HEK293 (cell line): ENCODE measurements around the gene SOX13.

Experiments
- CTCF ChIA-PET: fragments of 350-600 bp; formaldehyde crosslinking; extraction: SDS; loops from one replicate; lab custom pipeline; 2021; ENCODE audit warnings: antibody characterized with exemption; lab: Yijun Ruan, JAX
- POLR2A ChIA-PET: fragments of 300-600 bp; formaldehyde crosslinking; extraction: SDS; loops from one replicate; lab custom pipeline; 2020; ENCODE audit warnings: antibody characterized with exemption, inconsistent platforms; lab: Yijun Ruan, JAX
- H3K27ac ChIP-seq: fragments of 200-500 bp; sonication (Bioruptor generic); 2 replicates; pipeline ENCODE4 v1.5.1; 2014; ENCODE audit warnings: low read depth, low read length, control low read depth, inconsistent platforms; ENCODE audit errors: extremely low read depth
- H3K36me3 ChIP-seq, 2 experiments: fragments of 200-500 bp in 1 of 2; sonication (Bioruptor generic) in 1 of 2; 1 replicate in 1 of 2; 2 replicates in 1 of 2; pipeline ENCODE4 v1.5.1; 2014 to 2017; ENCODE audit warnings: inconsistent platforms in 2 of 2, low read length in 2 of 2; ENCODE audit not compliant: control insufficient read depth in 2 of 2, insufficient read depth in 1 of 2
- H3K4me1 ChIP-seq: fragments of 200-500 bp; sonication (Bioruptor generic); 2 replicates; pipeline ENCODE4 v1.5.1; 2014; ENCODE audit warnings: mild to moderate bottlenecking, low read length, inconsistent platforms; ENCODE audit not compliant: control insufficient read depth, insufficient read depth
- H3K4me3 ChIP-seq: 2 replicates; pipeline ENCODE4 v1.5.1; 2011; ENCODE audit warnings: low read depth, mild to moderate bottlenecking, control low read depth, low read length, moderate library complexity
- H3K9me3 ChIP-seq: fragments of 200-500 bp; sonication (Bioruptor generic); 2 replicates; pipeline ENCODE4 v1.5.1; 2014; ENCODE audit warnings: low read depth, low read length, inconsistent platforms; ENCODE audit not compliant: control insufficient read depth, insufficient read depth
- ZBTB20 ChIP-seq: fragments of 450-650 bp; formaldehyde crosslinking; IDR thresholded peaks from 2 replicates; pipeline ENCODE4 v1.5.1; 2016; ENCODE audit warnings: missing biosample characterization, missing genetic modification characterization
- ZBTB8A ChIP-seq: fragments of 450-650 bp; formaldehyde crosslinking; IDR thresholded peaks from 2 replicates; pipeline ENCODE4 v1.5.1; 2016; ENCODE audit warnings: missing biosample characterization, missing genetic modification characterization
- ZFP69B ChIP-seq: fragments of 450-650 bp; formaldehyde crosslinking; IDR thresholded peaks from 2 replicates; pipeline ENCODE4 v1.5.1; 2016; ENCODE audit warnings: missing biosample characterization, missing genetic modification characterization
- ZNF146 ChIP-seq: fragments of 450-650 bp; formaldehyde crosslinking; IDR thresholded peaks from 2 replicates; pipeline ENCODE4 v1.5.1; 2016; ENCODE audit warnings: missing biosample characterization, missing genetic modification characterization
- ZNF23 ChIP-seq: fragments of 450-650 bp; formaldehyde crosslinking; IDR thresholded peaks from 2 replicates; pipeline ENCODE4 v1.5.1; 2016; ENCODE audit warnings: missing biosample characterization, missing genetic modification characterization, borderline replicate concordance
- ZNF248 ChIP-seq: fragments of 450-650 bp; formaldehyde crosslinking; IDR thresholded peaks from 2 replicates; pipeline ENCODE4 v1.5.1; 2017; ENCODE audit warnings: missing biosample characterization, missing genetic modification characterization
- ZNF274 ChIP-seq, 2 experiments: fragments of 200-500 bp in 1 of 2; fragments of 450-650 bp in 1 of 2; sonication (Bioruptor generic) in 1 of 2; formaldehyde crosslinking in 1 of 2; IDR thresholded peaks; 2 replicates each; pipeline versions ENCODE4 v1.5.1 to v1.6.1; 2014 to 2016; ENCODE audit warnings: borderline replicate concordance in 1 of 2, inconsistent platforms in 1 of 2, low read length in 1 of 2, missing biosample characterization in 1 of 2, missing genetic modification characterization in 1 of 2
- ZNF37A ChIP-seq: fragments of 450-650 bp; IDR thresholded peaks from 2 replicates; pipeline ENCODE4 v1.5.1; 2018; ENCODE audit warnings: missing biosample characterization, missing genetic modification characterization
- ZNF473 ChIP-seq: fragments of 450-650 bp; formaldehyde crosslinking; IDR thresholded peaks from 2 replicates; pipeline ENCODE4 v1.5.1; 2017; ENCODE audit warnings: missing biosample characterization, missing genetic modification characterization
- ZNF510 ChIP-seq: fragments of 450-650 bp; formaldehyde crosslinking; IDR thresholded peaks from 2 replicates; pipeline ENCODE4 v1.5.1; 2018; ENCODE audit warnings: mild to moderate bottlenecking, missing genetic modification characterization, missing biosample characterization; ENCODE audit not compliant: insufficient replicate concordance
- ZNF529 ChIP-seq: fragments of 450-650 bp; formaldehyde crosslinking; IDR thresholded peaks from 2 replicates; pipeline ENCODE4 v1.5.1; 2017; ENCODE audit warnings: missing genetic modification characterization, missing biosample characterization; ENCODE audit not compliant: insufficient replicate concordance
- ZNF544 ChIP-seq: fragments of 450-650 bp; formaldehyde crosslinking; IDR thresholded peaks from 2 replicates; pipeline ENCODE4 v1.5.0; 2017; ENCODE audit warnings: missing biosample characterization, missing genetic modification characterization
- ZNF621 ChIP-seq: fragments of 450-650 bp; formaldehyde crosslinking; IDR thresholded peaks from 2 replicates; pipeline ENCODE4 v1.5.1; 2017; ENCODE audit warnings: missing biosample characterization, missing genetic modification characterization
- ZNF626 ChIP-seq: fragments of 450-650 bp; sonication (Bioruptor Pico); formaldehyde crosslinking; IDR thresholded peaks from 2 replicates; pipeline ENCODE4 v1.5.1; 2018; ENCODE audit warnings: missing biosample characterization, missing genetic modification characterization, inconsistent platforms
- ZSCAN30 ChIP-seq: fragments of 450-650 bp; IDR thresholded peaks from 2 replicates; pipeline ENCODE4 v1.5.1; 2018; ENCODE audit warnings: missing biosample characterization, mild to moderate bottlenecking, missing genetic modification characterization, moderate library complexity
- TF ChIP-seq, protein P1 (sequence below): fragments of 450-650 bp; formaldehyde crosslinking; IDR thresholded peaks from 2 replicates; pipeline ENCODE4 v1.5.1; 2016; ENCODE audit warnings: missing biosample characterization, missing genetic modification characterization
- TF ChIP-seq, protein P2 (sequence below): fragments of 450-650 bp; formaldehyde crosslinking; IDR thresholded peaks from 2 replicates; pipeline ENCODE4 v1.5.1; 2017; ENCODE audit warnings: missing biosample characterization, missing genetic modification characterization
- TF ChIP-seq, protein P3 (sequence below): fragments of 450-650 bp; formaldehyde crosslinking; IDR thresholded peaks from 2 replicates; pipeline ENCODE4 v1.5.1; 2016; ENCODE audit warnings: missing biosample characterization, missing genetic modification characterization, borderline replicate concordance
- TF ChIP-seq, protein P4 (sequence below): fragments of 450-650 bp; formaldehyde crosslinking; IDR thresholded peaks from 2 replicates; pipeline ENCODE4 v1.5.1; 2016; ENCODE audit warnings: missing biosample characterization, missing genetic modification characterization

Gene SOX13

DNA sequence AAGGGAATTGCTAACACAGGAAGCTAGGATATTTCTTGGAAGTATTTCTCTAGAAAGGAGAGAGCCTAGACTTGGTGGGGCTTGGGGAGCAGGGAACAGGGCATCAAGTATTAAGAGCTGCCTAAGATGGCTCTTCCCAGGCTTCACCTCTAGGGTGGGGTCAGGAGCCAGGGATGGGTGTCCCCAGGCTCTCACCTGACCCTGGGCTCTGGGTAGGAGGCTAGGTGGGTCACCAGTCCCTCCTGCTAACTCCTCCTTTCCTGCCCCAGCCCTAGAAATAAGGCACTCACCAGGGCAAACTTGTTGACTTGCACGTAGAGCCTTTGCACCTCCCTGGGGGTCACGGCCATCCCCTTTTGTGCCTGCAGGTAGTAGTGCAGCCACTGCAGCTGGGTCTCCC lies 63.9 kb downstream of the SOX13 start:
- peaks cover 0 to 54% of the 10 kb centered on the region in 2 experiments; a peak in 1 of 3 replicates for H3K36me3 ChIP-seq
- H3K9me3 ChIP-seq, result no peaks in the 10 kb centered on the region
- no peak overlapping the region for H3K27ac ChIP-seq
- H3K4me1 ChIP-seq, result no peaks in the 10 kb centered on the region
- TF ChIP-seq ZNF473 (tag by site-specific recombination), result no peak
- TF ChIP-seq ZNF146, result no peak
- TF ChIP-seq ZNF37A (tag by site-specific recombination), result no peak
- TF ChIP-seq ZFP69B, result no peak
- TF ChIP-seq ZNF510, result no peak
- ChIA-PET CTCF (interaction anchor here (0.7 to 1.8 kb wide), 7 partner anchors 9 to 366 kb away, joined by 3 to 12 read pairs (median 4); no protein-coding TSS in a partner anchor), POLR2A (interaction anchor here (1.4 kb wide), 1 partner anchor 14 kb away, joined by 4 read pairs; no protein-coding TSS in a partner anchor)
- no peak overlapping the region for H3K4me3 ChIP-seq

DNA sequence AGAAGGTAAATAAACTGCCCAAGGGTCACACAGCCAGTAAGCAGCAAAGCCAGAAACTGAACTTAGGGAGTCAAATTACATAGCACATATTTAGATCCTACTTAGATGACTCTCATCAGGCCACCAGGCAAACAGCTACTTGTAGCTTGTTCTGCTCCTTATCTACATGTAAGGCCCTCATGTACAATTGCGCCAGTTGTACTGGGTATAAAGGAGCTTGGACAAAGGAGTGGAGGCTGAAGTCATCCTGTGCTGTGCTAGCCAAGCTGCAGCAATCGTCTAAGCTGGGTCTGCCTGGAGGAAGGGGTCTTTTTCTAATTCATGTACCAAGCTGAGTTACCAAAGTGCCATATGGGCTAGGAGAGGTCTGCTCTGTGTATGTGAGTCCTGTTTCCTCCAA lies 66.2 kb downstream of the SOX13 start:
- CTCF ChIA-PET, result interaction anchor here (0.5 to 1.4 kb wide), 8 partner anchors 8 to 252 kb away, joined by 3 to 5 read pairs (median 3); no protein-coding TSS in a partner anchor
- POLR2A ChIA-PET, result interaction anchor here (1.5 kb wide), 1 partner anchor 279 kb away, joined by 3 read pairs; no protein-coding TSS in a partner anchor

More for the DNA sequence above, 66.2 kb downstream of the SOX13 start:
- H3K4me3 ChIP-seq, result no peak overlapping the region
- H3K9me3 ChIP-seq, result no peaks in the 10 kb centered on the region
- peaks cover 0 to 50% of the 10 kb centered on the region in 2 experiments; a peak in 1 of 3 replicates for H3K36me3 ChIP-seq
- no peak overlapping the region for H3K27ac ChIP-seq
- H3K4me1 ChIP-seq, result no peaks in the 10 kb centered on the region
- TF ChIP-seq, protein P1, sequence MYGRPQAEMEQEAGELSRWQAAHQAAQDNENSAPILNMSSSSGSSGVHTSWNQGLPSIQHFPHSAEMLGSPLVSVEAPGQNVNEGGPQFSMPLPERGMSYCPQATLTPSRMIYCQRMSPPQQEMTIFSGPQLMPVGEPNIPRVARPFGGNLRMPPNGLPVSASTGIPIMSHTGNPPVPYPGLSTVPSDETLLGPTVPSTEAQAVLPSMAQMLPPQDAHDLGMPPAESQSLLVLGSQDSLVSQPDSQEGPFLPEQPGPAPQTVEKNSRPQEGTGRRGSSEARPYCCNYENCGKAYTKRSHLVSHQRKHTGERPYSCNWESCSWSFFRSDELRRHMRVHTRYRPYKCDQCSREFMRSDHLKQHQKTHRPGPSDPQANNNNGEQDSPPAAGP (tag by site-specific recombination), result no peak
- no peak for TF ChIP-seq ZBTB20 (tag by site-specific recombination)
- no peak for TF ChIP-seq ZNF529 (tag by site-specific recombination)
- TF ChIP-seq ZNF274 (IDR thresholded peaks at IDR 0.05; ENCODE audit: low read length), result no peak
- no peak for TF ChIP-seq ZNF274 (tag by site-specific recombination; IDR thresholded peaks at IDR 0.05; ENCODE audit: borderline replicate concordance)
- TF ChIP-seq ZBTB8A (tag by site-specific recombination), result no peak
- no peak for TF ChIP-seq ZNF621
- no peak for TF ChIP-seq ZNF626 (tag by site-specific recombination)
- TF ChIP-seq ZNF544 (tag by site-specific recombination), result no peak
- TF ChIP-seq, protein P2, sequence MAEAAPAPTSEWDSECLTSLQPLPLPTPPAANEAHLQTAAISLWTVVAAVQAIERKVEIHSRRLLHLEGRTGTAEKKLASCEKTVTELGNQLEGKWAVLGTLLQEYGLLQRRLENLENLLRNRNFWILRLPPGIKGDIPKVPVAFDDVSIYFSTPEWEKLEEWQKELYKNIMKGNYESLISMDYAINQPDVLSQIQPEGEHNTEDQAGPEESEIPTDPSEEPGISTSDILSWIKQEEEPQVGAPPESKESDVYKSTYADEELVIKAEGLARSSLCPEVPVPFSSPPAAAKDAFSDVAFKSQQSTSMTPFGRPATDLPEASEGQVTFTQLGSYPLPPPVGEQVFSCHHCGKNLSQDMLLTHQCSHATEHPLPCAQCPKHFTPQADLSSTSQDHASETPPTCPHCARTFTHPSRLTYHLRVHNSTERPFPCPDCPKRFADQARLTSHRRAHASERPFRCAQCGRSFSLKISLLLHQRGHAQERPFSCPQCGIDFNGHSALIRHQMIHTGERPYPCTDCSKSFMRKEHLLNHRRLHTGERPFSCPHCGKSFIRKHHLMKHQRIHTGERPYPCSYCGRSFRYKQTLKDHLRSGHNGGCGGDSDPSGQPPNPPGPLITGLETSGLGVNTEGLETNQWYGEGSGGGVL (tag by site-specific recombination), result no peak
- TF ChIP-seq, protein P3, sequence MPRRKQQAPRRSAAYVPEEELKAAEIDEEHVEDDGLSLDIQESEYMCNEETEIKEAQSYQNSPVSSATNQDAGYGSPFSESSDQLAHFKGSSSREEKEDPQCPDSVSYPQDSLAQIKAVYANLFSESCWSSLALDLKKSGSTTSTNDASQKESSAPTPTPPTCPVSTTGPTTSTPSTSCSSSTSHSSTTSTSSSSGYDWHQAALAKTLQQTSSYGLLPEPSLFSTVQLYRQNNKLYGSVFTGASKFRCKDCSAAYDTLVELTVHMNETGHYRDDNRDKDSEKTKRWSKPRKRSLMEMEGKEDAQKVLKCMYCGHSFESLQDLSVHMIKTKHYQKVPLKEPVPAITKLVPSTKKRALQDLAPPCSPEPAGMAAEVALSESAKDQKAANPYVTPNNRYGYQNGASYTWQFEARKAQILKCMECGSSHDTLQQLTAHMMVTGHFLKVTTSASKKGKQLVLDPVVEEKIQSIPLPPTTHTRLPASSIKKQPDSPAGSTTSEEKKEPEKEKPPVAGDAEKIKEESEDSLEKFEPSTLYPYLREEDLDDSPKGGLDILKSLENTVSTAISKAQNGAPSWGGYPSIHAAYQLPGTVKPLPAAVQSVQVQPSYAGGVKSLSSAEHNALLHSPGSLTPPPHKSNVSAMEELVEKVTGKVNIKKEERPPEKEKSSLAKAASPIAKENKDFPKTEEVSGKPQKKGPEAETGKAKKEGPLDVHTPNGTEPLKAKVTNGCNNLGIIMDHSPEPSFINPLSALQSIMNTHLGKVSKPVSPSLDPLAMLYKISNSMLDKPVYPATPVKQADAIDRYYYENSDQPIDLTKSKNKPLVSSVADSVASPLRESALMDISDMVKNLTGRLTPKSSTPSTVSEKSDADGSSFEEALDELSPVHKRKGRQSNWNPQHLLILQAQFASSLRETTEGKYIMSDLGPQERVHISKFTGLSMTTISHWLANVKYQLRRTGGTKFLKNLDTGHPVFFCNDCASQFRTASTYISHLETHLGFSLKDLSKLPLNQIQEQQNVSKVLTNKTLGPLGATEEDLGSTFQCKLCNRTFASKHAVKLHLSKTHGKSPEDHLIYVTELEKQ (tag by site-specific recombination), result no peak
- TF ChIP-seq ZSCAN30 (tag by site-specific recombination), result no peak
- TF ChIP-seq ZNF248 (tag by site-specific recombination), result no peak
- no peak for TF ChIP-seq ZNF23 (tag by site-specific recombination)
- TF ChIP-seq, protein P4, sequence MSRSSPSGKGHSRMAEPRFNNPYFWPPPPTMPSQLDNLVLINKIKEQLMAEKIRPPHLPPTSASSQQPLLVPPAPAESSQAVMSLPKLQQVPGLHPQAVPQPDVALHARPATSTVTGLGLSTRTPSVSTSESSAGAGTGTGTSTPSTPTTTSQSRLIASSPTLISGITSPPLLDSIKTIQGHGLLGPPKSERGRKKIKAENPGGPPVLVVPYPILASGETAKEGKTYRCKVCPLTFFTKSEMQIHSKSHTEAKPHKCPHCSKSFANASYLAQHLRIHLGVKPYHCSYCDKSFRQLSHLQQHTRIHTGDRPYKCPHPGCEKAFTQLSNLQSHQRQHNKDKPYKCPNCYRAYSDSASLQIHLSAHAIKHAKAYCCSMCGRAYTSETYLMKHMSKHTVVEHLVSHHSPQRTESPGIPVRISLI, result no peak
